NCI-H1417 (cell line): Measurements from ENCODE around the gene PDE6G.
A peak's percentile ranks its signal among the peaks of the same experiment; 100 is the strongest.

Experiments used
- DNase-seq, 3 experiments: peaks; one replicate each; lab custom pipeline; 2025; lab: John Stamatoyannopoulos, UW

The PDE6G gene

GRCh38 chr17:81656118-81656743 lies at the start of gene PDE6G:
PDE6G (minus strand) TSS chr17:81656542; CDS start chr17:81653305, 3,237 bp downstream.
- no peak for DNase-seq

GRCh38 chr17:81705518-81706231 lies 49.3 kb upstream of the PDE6G start:
- DNase-seq, result no peak

- no peak for DNase-seq
Observed at GRCh38 chr17:81703747-81704654, 47.7 kb upstream of the PDE6G start.

GRCh38 chr17:81702934-81703746 lies 46.8 kb upstream of the PDE6G start, which contains the start of gene MRPL12:
MRPL12 (plus strand) TSS chr17:81703367; CDS start chr17:81703502, 135 bp downstream.
- DNase-seq, result peak; percentile 93 to 96 (median 94)

- DNase-seq, result no peak
Observed at GRCh38 chr17:81701288-81702071, 45.1 kb upstream of the PDE6G start.

GRCh38 chr17:81700353-81701287 lies 44.3 kb upstream of the PDE6G start:
- no peak for DNase-seq

GRCh38 chr17:81697261-81698044 lies 41.1 kb upstream of the PDE6G start:
- no peak for DNase-seq

GRCh38 chr17:81696218-81696941 lies 40.0 kb upstream of the PDE6G start:
- no peak for DNase-seq

GRCh38 chr17:81695801-81696200 lies 39.5 kb upstream of the PDE6G start:
- no peak for DNase-seq

- DNase-seq, result no peak
Observed at GRCh38 chr17:81695211-81695610, 38.9 kb upstream of the PDE6G start.

- no peak for DNase-seq
Observed at GRCh38 chr17:81694810-81695209, 38.5 kb upstream of the PDE6G start.

GRCh38 chr17:81693509-81694210 lies 37.3 kb upstream of the PDE6G start:
- no peak for DNase-seq

- DNase-seq, result no peak
Observed at GRCh38 chr17:81691608-81692007, 35.3 kb upstream of the PDE6G start.

GRCh38 chr17:81691196-81691595 lies 34.9 kb upstream of the PDE6G start:
- no peak for DNase-seq

GRCh38 chr17:81690549-81690948 lies 34.2 kb upstream of the PDE6G start:
- DNase-seq, result no peak

- no peak for DNase-seq
Observed at GRCh38 chr17:81690066-81690465, 33.7 kb upstream of the PDE6G start.

GRCh38 chr17:81688616-81689015 lies 32.3 kb upstream of the PDE6G start:
- no peak for DNase-seq
